ENCODE results near the gene SMIM23. TPM values are rescaled to one million over a fixed set of nuclear protein-coding genes. Genes with fewer than 3 reads are reported as not detected.

SMIM23 gene
- polyA plus RNA-seq, 1 of the 3 experiments (the other 2 are of a cell fraction): not detected

DNA sequence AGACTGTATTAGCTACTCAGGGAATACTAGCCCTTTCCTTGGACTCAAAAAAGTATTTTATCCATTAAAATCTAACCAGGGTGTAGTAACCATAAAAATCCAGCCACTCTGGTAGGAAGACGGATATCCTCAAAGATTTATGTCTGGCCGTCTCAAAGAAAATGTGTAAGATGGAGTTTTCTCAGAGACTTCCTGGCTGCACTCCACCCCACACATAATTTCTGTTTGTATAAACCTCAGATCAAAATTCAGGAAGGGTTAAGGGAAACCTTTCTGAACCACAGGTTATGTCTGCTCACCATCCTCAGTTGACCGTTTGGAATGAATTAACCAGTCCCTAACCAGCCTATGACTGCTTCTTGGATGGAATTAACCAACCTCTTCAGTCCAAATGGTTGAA, 13.8 kb upstream of the SMIM23 start:
- no peak overlapping the region for H2AFZ ChIP-seq (ENCODE audit: low read depth)
- H3F3A ChIP-seq (replicated peaks; ENCODE audit: insufficient read depth): no peaks in the 10 kb centered on the region
- H3K27me3 ChIP-seq (ENCODE audit: insufficient read depth): no peaks in the 10 kb centered on the region
- ChIA-PET POLR2A (no interaction called here), CTCF (no interaction called here)
- no peaks in the 10 kb centered on the region for H4K20me1 ChIP-seq (ENCODE audit: insufficient read depth)
- no peaks in the 10 kb centered on the region; the same call in 1 of the 2 replicates for H3K9me3 ChIP-seq
- no peak for TF ChIP-seq POLR2AphosphoS5 (IDR thresholded peaks at IDR 0.05; ENCODE audit: low read depth, low read length)
- TF ChIP-seq TCF12 (IDR thresholded peaks at IDR 0.05): no peak
- no peak for TF ChIP-seq GATA2 (CRISPR knock-in tag; IDR thresholded peaks at IDR 0.05)
- H3K4me2 ChIP-seq: no peak overlapping the region
- H3K36me3 ChIP-seq (replicated peaks in 1 of 2; ENCODE audit: control insufficient read depth in 1 of 2, insufficient read depth in 2 of 2, low read length in 1 of 2): no peaks in the 10 kb centered on the region
- H3K9me2 ChIP-seq: no peaks in the 10 kb centered on the region
- H3K27ac ChIP-seq (ENCODE audit: low read depth in 2 of 2, low read length in 1 of 2): no peak overlapping the region
- DNase-seq: no peak
- no peaks in the 10 kb centered on the region for H3K4me1 ChIP-seq (ENCODE audit: control insufficient read depth in 1 of 2, insufficient read depth in 2 of 2, low read depth in 1 of 2, low read length in 1 of 2)
- no peak overlapping the region for H3K4me3 ChIP-seq (ENCODE audit: low read depth in 2 of 2, low read length in 1 of 2)
- 45% methylated on average over 3 of the region's 3 CpGs for WGBS (ENCODE audit: low lambda C conversion rate)
- no peak overlapping the region for H3K9ac ChIP-seq
- no peaks in the 10 kb centered on the region for H3K79me2 ChIP-seq (ENCODE audit: insufficient read depth)

DNA sequence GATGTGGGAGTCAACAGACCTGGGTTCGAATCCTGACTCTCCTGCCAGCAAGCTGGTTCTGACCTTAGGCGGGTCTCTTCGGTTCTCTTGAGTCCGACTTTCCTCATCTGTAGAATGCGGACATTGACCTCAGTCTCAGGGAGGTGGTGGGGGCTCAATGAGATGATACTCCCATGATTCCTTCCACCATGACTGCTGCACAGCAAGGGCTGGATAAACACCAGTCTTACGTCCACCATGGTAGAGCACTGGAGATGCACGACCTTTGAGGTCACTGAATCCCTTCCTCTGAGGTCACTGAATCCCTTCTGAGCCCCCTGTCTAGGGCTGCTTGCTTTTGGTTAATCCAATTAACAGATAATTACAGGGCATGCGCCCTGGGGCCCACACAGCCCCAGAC, 12.5 kb upstream of the SMIM23 start:
- Histone ChIP-seq H4K20me1 (ENCODE audit: insufficient read depth) (no peaks in the 10 kb centered on the region), H3K27me3 (ENCODE audit: insufficient read depth) (no peaks in the 10 kb centered on the region), H3K9me2 (no peaks in the 10 kb centered on the region), H3K36me3 (replicated peaks in 1 of 2; ENCODE audit: control insufficient read depth in 1 of 2, insufficient read depth in 2 of 2, low read length in 1 of 2) (no peaks in the 10 kb centered on the region), H2AFZ (ENCODE audit: low read depth) (no peak overlapping the region), H3K4me3 (ENCODE audit: low read depth in 2 of 2, low read length in 1 of 2) (no peak overlapping the region), H3F3A (replicated peaks; ENCODE audit: insufficient read depth) (no peaks in the 10 kb centered on the region), H3K4me2 (no peak overlapping the region), H3K27ac (ENCODE audit: low read depth in 2 of 2, low read length in 1 of 2) (no peak overlapping the region), H3K9ac (no peak overlapping the region), H3K9me3 (no peaks in the 10 kb centered on the region), H3K4me1 (ENCODE audit: control insufficient read depth in 1 of 2, insufficient read depth in 2 of 2, low read depth in 1 of 2, low read length in 1 of 2) (no peaks in the 10 kb centered on the region), H3K79me2 (ENCODE audit: insufficient read depth) (no peaks in the 10 kb centered on the region)
- whole genome bisulfite sequencing (ENCODE audit: low lambda C conversion rate): 66% methylated on average over 6 of the region's 8 CpGs
- no peak for DNase-seq
- ChIA-PET POLR2A (no interaction called here), CTCF (interaction anchor here (0.8 kb wide), 1 partner anchor 26 kb away, joined by 3 read pairs; no protein-coding TSS in a partner anchor)
- TF ChIP-seq SMC3 (IDR thresholded peaks at IDR 0.05; ENCODE audit: low read depth, low read length): no peak
- no peak for TF ChIP-seq GABPA (IDR thresholded peaks at IDR 0.05; ENCODE audit: low read depth)
- TF ChIP-seq, protein P1, sequence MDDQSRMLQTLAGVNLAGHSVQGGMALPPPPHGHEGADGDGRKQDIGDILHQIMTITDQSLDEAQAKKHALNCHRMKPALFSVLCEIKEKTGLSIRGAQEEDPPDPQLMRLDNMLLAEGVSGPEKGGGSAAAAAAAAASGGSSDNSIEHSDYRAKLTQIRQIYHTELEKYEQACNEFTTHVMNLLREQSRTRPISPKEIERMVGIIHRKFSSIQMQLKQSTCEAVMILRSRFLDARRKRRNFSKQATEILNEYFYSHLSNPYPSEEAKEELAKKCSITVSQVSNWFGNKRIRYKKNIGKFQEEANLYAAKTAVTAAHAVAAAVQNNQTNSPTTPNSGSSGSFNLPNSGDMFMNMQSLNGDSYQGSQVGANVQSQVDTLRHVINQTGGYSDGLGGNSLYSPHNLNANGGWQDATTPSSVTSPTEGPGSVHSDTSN (IDR thresholded peaks at IDR 0.05): no peak
- TF ChIP-seq EP300 (IDR thresholded peaks at IDR 0.05; ENCODE audit: borderline replicate concordance in 1 of 2, low read depth in 1 of 2, low read length in 1 of 2): no peak
- no peak for TF ChIP-seq FOXM1 (IDR thresholded peaks at IDR 0.05; ENCODE audit: low read depth)
- TF ChIP-seq POLR2AphosphoS5 (IDR thresholded peaks at IDR 0.05; ENCODE audit: low read depth, low read length): no peak
- no peak for TF ChIP-seq MXI1 (IDR thresholded peaks at IDR 0.05; ENCODE audit: low read depth, low read length)
- no peak for TF ChIP-seq FOSL2 (IDR thresholded peaks at IDR 0.05; ENCODE audit: borderline replicate concordance, low read depth)
- no peak for TF ChIP-seq TAF1 (IDR thresholded peaks at IDR 0.05; ENCODE audit: borderline replicate concordance, low read depth, low read length)
- no peak for TF ChIP-seq NRF1 (IDR thresholded peaks at IDR 0.05; ENCODE audit: low read depth, low read length)
- no peak for TF ChIP-seq RXRA (IDR thresholded peaks at IDR 0.05; ENCODE audit: borderline replicate concordance, low read depth)
- TF ChIP-seq, protein P2, sequence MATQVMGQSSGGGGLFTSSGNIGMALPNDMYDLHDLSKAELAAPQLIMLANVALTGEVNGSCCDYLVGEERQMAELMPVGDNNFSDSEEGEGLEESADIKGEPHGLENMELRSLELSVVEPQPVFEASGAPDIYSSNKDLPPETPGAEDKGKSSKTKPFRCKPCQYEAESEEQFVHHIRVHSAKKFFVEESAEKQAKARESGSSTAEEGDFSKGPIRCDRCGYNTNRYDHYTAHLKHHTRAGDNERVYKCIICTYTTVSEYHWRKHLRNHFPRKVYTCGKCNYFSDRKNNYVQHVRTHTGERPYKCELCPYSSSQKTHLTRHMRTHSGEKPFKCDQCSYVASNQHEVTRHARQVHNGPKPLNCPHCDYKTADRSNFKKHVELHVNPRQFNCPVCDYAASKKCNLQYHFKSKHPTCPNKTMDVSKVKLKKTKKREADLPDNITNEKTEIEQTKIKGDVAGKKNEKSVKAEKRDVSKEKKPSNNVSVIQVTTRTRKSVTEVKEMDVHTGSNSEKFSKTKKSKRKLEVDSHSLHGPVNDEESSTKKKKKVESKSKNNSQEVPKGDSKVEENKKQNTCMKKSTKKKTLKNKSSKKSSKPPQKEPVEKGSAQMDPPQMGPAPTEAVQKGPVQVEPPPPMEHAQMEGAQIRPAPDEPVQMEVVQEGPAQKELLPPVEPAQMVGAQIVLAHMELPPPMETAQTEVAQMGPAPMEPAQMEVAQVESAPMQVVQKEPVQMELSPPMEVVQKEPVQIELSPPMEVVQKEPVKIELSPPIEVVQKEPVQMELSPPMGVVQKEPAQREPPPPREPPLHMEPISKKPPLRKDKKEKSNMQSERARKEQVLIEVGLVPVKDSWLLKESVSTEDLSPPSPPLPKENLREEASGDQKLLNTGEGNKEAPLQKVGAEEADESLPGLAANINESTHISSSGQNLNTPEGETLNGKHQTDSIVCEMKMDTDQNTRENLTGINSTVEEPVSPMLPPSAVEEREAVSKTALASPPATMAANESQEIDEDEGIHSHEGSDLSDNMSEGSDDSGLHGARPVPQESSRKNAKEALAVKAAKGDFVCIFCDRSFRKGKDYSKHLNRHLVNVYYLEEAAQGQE (IDR thresholded peaks at IDR 0.05; ENCODE audit: low read depth, low read length): no peak
- no peak for TF ChIP-seq YY1 (IDR thresholded peaks at IDR 0.05; ENCODE audit: low read depth)
- TF ChIP-seq, protein P3, sequence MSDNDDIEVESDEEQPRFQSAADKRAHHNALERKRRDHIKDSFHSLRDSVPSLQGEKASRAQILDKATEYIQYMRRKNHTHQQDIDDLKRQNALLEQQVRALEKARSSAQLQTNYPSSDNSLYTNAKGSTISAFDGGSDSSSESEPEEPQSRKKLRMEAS (IDR thresholded peaks at IDR 0.05; ENCODE audit: low read depth): no peak
- no peak for TF ChIP-seq TCF12 (IDR thresholded peaks at IDR 0.05)
- TF ChIP-seq RCOR1 (IDR thresholded peaks at IDR 0.05; ENCODE audit: low read length): no peak
- TF ChIP-seq SIN3A (IDR thresholded peaks at IDR 0.05; ENCODE audit: borderline replicate concordance, low read depth, low read length): no peak
